A549 (cell line): Measurements from ENCODE around the gene MAGIX.

ENCODE experiments used
- BCL3 ChIP-seq: fragments of >200 bp; sonication (Bioruptor Twin); formaldehyde crosslinking; IDR thresholded peaks from 3 replicates; pipeline ENCODE4 v1.6.1; 2016
- CBX2 ChIP-seq: fragments of 200-600 bp; sonication (generic); IDR thresholded peaks from 2 replicates; pipeline ENCODE4 v1.6.1; 2016; ENCODE audit warnings: low read depth, mild to moderate bottlenecking, borderline replicate concordance
- CTCF ChIP-seq: fragments of >200 bp; sonication (Bioruptor Twin); formaldehyde crosslinking; IDR thresholded peaks from 3 replicates; pipeline ENCODE4 v1.5.1; 2016
- HMGXB4 ChIP-seq: fragments of 250-450 bp; sonication (Bioruptor Pico); IDR thresholded peaks from 2 replicates; pipeline ENCODE4 v1.5.0; 2021; ENCODE audit warnings: mild to moderate bottlenecking, moderate library complexity, borderline replicate concordance
- HOXB5 ChIP-seq: fragments of 250-450 bp; sonication (Bioruptor Pico); IDR thresholded peaks from 2 replicates; pipeline ENCODE4 v1.5.0; 2020; ENCODE audit warnings: mild to moderate bottlenecking, moderate library complexity
- POLR2A ChIP-seq: IDR thresholded peaks from 2 replicates; pipeline ENCODE4 v1.6.1; 2012; ENCODE audit warnings: mild to moderate bottlenecking, low read length
- RAD21 ChIP-seq, 2 experiments: fragments of >200 bp in 1 of 2; sonication (Bioruptor Twin) in 1 of 2; formaldehyde crosslinking in 1 of 2; IDR thresholded peaks in 1 of 2; conservative IDR thresholded peaks in 1 of 2; 2 replicates in 1 of 2; 3 replicates in 1 of 2; pipeline ENCODE4 v1.6.1; 2012 to 2018; ENCODE audit warnings: inconsistent platforms in 1 of 2
- RCOR1 ChIP-seq: fragments of 150-350 bp; IDR thresholded peaks from 2 replicates; pipeline ENCODE4 v1.6.1; 2014; ENCODE audit warnings: antibody characterized with exemption, low read length, low read depth
- RFX5 ChIP-seq: fragments of 450-650 bp; IDR thresholded peaks from 2 replicates; pipeline ENCODE4 v1.7.1; 2014; ENCODE audit warnings: antibody characterized with exemption, mild to moderate bottlenecking, moderate library complexity

GRCh38 chrX:49153467-49153866, 9.1 kb upstream of the MAGIX start:
- no peak for TF ChIP-seq CTCF
- TF ChIP-seq POLR2A: no peak
- no peak for TF ChIP-seq CBX2
- no peak for TF ChIP-seq RFX5
- no peak for TF ChIP-seq BCL3
- TF ChIP-seq RAD21 (conservative IDR thresholded peaks at IDR 0.05 in 1 of 2, IDR thresholded peaks at IDR 0.05 in 1 of 2): no peak
- no peak for TF ChIP-seq RCOR1
- no peak for TF ChIP-seq HMGXB4 (CRISPR knock-in tag)
- no peak for TF ChIP-seq HOXB5
